HT-29 (cell line): ENCODE data around the gene ESYT2. TPM values are rescaled to one million over a fixed set of nuclear protein-coding genes. Genes with fewer than 3 reads are reported as not detected.

ENCODE experiments used
- DNase-seq: peaks from one replicate; pipeline ENCODE4 v3.0.0-alpha.2; 2015; ENCODE audit warnings: low spot score
- total RNA-seq: library from RNA; depleted of rRNA; stranded (reverse); fragments of >200 nt; shearing (Covaris generic); gene quantifications from 2 replicates; pipeline ENCODE4 v1.2.3, GENCODE V29; 2014

ESYT2 gene
- total RNA-seq, 1 experiment from 2014 or later, result 76.4 TPM

GRCh38 chr7:158747408-158747807, 81.9 kb downstream of the ESYT2 start:
- no peak for DNase-seq

DNA sequence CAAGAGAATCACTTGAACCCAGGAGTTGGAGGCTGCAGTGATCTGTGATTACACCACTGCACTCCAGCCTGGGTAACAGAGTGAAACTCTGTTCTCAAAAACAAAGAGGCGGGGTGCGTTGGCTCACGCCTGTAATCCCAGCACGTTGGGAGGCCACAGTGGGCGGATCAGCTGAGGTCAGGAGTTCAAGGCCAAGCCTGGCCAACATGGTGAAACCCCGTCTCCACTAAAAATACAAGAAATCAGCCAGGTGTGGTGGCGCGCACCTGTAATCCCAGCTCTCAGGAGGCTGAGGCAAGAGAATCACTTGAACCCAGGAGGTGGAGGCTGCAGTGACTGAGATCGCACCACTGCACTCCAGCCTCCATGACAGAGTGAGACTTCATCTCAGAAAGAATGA, 82.4 kb downstream of the ESYT2 start:
- DNase-seq, result no peak

DNA sequence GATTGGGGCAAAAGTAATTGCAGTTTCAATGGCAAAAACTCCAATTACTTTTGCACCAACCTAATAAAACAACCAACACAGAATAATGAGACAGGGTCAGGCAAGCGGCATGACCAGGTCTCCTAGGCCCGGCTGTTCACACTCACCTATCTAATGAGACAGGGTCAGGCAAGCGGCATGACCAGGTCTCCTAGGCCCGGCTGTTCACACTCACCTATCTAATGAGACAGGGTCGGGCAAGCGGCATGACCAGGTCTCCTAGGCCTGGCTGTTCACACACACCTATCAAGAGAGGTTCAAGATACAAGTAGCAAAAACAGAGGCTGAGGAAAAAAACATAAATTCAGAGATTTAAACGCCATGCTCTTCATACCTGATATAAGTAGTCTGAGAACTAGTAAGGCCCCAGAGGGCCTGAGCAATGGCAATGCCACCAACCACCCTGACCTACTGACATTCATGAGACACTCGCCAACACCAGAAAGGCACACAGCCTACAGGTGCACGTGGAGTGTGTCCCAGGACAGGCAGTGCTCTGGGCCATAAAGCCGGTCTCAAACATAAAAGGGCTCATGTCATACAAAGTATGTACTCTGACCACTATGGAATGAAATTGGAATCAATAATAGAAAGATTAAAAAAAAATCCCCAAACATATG, 84.1 kb downstream of the ESYT2 start:
- no peak for DNase-seq

DNA sequence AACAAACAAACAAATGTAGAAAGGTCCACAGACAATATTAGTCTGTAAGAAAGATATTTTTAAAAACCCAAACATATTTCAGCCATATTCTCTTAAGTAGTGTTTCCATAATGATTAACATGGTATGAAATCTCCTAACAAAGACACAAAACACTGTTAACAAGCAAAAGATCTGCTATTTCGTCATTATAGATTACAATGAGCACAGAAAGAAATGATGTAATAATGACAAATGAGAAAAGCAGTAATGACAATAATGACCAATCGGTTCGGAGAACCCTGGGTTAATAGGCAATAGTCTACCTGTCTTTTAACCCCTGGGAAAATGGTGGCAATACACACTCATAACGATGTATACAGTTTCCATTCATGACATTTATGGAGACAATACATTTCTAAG, 85.2 kb downstream of the ESYT2 start:
- DNase-seq, result no peak

GRCh38 chr7:158743219-158743618, 86.1 kb downstream of the ESYT2 start:
- no peak for DNase-seq

DNA sequence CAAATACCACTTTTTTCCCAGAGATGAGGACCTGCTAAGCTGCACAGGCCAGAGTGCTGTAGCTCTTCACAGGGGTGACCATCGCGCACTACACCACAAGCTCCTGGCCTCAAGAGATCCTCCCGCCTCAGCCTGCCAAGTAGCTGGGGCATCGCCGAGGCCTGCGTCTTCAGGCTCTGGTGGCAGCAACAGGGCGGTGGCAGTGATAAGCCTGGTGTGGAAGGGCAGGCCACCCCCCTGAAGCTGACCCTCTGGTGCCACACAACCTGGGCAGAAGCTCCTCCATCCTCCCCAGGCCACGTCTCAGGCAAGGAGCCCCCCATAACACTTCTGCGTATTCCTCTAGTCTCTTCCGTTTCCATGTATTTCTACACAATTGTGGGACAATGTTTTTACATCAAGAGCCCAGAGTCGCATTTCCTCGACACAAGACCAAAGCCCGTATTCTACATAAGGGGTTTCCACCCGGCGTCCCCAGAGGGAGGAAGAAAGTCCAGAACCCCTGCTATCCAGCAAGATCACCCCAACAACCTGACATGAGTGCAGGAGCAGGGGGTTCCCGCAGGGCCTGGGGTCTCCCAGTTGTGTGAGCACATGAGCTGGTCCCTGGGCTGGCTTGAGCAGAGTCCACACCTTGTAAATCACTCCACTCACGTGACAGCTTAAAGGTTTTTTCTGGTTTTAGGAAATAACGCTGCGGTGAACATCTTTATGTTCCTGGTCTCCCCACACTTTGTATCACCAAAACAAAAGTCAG, 87.1 kb downstream of the ESYT2 start:
- no peak for DNase-seq

DNA sequence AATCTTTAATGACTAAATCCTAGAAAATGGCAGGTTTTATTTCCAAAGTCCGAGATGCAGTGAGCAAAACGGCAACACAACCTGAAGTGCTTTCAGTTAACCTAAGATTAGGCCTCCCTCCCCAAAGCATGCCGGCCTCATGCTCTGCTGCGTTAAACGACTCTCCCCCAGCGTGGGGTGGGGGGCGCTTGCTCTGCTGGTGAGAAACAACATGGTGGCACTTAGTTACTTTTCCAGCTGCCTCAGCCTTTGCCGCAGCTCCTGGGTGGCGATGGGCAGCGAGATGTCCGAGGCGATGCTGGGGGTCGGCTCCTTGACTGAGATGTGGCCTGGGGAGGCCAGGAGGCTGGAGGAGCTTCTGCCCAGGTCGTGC, 88.0 kb downstream of the ESYT2 start:
- DNase-seq, result no peak

DNA sequence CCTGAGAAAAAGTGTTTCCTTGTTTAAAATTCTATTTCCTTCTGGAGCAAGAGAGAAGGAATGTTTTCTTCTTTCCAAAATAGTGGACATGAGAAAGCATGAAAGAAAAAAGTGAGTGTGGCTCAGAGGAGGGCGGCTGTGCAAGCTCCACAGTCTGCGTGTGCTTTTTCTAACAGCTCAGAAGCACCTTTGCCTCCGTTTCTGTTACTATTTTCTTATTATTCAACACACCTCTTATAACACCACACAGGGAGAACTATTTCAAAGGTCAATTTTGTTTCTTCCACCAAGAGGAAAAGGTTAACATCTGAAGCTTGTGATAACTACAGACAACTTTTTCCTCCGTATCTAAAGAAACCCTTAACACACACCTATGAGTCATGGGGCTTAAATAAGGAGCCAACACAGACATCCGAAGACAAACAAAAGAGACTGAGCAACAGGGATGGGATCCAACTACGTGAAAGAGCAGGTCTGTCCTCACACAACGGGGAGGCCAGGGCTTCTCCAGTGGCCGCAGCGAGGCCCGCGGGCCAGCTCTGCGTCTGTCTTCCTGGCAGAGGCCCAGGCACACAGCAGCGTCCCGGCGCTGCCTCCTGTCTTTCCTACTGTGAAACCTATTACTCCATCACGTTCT, 88.5 kb downstream of the ESYT2 start:
- DNase-seq, result no peak

GRCh38 chr7:158740013-158740656, 89.2 kb downstream of the ESYT2 start:
- no peak for DNase-seq

- DNase-seq, result no peak
Measured at GRCh38 chr7:158738841-158739240, 90.5 kb downstream of the ESYT2 start.

GRCh38 chr7:158737064-158737695, 92.1 kb downstream of the ESYT2 start:
- no peak for DNase-seq

DNA sequence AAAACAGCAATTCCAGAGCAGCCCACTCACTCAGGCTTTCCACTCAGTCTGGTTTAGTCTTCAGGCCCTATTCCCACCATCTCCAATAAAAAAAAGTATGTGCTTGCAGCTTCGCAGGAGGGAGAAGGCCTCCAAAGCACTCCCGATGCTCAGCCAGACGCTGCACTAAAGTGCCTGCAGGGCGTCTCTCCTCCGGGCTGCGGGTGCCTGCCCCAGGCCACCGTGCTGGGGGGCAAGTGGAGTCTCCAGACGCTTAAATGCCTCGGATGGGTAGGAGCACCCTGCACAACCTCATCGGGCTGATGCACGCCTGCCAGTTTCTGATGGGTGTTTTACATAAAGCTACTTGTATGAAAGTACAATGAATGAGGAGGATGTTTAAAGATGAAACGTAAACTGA, 93.4 kb downstream of the ESYT2 start:
- DNase-seq, result no peak

DNA sequence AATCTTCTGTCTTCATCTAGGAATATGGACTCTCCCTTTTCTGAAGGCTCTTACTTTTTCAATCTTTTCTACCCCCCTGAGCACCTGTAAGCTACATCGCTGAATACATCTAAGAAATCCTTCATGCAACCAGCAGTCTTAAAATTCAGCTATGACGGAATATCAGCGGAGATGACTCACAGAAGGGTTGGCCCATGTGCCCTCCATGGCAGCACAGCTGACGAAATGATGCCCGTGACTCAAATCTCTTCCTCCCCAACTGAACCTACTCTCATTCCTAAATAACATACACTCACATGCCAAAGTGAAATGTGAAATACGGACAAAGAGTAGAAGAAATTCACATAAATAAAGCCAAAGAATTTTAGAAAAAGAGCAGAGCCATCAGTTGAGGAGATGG, 94.4 kb downstream of the ESYT2 start:
- DNase-seq, result no peak

DNA sequence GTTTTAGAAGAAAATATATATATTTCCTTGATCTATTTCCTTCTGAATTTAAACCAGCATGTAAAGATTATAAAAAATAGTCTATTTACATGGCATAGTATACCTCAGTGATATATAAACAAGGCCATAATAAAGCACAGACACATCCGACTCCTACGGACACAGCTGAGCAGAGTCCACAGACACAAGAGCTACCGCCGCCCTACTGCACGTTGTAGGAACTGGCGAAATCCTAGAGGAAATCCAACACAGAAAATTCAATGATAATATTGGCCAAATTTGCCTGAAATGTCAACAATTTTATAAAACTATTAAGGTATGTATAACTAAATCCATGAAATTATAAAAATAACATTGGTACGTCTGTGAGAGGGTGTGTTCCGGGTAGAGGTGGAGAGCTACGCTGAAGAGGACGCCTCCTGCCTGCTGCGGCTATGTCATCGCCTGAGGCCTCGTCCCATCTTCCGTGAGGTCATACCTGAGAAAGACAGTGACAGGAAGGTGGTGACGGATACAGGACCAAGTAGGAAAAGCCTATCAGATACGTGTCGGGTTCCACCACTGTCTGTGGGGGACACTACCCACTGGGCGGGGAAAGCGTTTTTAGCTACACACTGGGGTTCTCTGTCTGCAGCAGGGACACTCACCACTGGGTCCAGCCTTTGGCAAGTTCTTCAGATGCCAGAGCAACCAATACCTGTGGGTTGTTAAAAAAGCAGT, 95.4 kb downstream of the ESYT2 start:
- no peak for DNase-seq

DNA sequence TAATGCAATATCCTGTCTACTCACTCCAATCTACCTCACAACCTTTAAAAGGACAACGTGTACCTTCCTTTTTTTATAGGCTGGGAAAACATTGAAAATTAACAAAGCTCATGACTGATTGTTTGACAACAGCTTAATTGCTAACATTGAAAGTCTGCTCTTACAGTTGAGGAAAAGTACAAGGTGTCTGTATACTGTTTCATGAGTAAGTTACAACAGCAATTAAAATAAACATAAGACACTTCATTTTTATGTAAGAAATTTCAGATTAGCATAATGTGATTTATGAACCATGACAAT, 96.1 kb downstream of the ESYT2 start:
- no peak for DNase-seq

GRCh38 chr7:158732494-158733219, 96.7 kb downstream of the ESYT2 start:
- DNase-seq, result no peak

DNA sequence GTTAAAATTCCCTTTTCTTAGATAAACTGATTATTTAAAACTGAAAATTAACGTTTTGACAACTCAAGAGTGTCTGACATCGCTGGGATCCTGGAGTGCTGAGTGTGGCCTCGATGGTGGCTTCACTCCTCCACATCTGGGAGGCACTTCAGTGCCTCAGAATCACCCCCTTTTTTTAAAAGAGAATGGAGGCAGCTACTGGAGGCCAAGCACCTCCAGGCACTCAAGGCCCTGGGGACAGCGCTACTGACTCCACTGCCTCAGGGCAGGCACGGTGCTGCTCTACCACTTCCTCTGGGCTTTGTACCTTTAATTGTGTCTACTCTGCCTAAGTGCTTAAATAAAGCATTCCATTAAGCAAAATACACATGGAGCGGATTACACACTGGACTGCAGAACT, 97.5 kb downstream of the ESYT2 start:
- no peak for DNase-seq

GRCh38 chr7:158730383-158731346, 98.6 kb downstream of the ESYT2 start:
- DNase-seq, result no peak

DNA sequence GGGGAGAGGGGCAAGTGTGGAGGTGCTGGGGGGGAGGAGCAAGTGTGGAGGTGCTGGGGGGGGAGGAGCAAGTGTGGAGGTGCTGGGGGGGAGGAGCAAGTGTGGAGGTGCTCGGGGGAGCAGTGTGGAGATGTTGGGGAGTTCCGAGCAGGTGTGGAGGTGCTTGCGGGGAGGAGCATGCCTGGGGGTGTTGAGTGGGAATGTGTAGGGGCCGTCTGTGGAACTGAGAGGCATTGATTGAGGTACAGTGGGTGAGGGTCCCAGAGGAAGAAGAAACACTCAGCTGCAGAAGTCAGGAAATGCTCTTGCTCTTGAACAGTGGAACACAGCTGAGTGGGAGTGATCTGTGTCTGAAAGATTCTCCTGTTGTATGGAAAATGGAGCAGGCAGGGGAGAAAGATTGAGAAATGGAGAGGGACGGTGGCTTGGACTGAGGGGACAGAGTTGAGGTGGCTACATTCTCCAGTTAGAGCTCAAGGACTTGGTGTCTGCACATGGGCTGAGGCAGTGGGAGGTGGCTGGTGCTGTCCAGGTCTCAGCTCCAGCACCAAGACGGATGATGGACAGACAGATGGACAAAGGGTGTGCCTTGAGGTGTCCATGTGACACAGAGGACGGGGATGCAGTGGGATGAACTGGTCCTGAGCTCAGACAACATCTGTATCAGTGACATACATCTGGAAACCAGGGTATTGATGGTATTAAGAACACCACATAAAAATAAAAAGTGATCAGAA, 99.5 kb downstream of the ESYT2 start:
- no peak for DNase-seq
